HG02938 (cell line): ENCODE measurements around the gene C18orf63.
A peak's percentile ranks its signal among the peaks of the same experiment; 100 is the strongest.

ENCODE experiments used
- ATAC-seq: cut with Tn5 transposase; IDR thresholded peaks from one replicate; pipeline ENCODE4 v1.9.1; 2021; ENCODE audit warnings: mild to moderate bottlenecking, moderate library complexity; ENCODE audit not compliant: unreplicated experiment

C18orf63 gene

GRCh38 chr18:74373428-74373827 is 57.8 kb downstream of the C18orf63 start:
- no peak for ATAC-seq

DNA sequence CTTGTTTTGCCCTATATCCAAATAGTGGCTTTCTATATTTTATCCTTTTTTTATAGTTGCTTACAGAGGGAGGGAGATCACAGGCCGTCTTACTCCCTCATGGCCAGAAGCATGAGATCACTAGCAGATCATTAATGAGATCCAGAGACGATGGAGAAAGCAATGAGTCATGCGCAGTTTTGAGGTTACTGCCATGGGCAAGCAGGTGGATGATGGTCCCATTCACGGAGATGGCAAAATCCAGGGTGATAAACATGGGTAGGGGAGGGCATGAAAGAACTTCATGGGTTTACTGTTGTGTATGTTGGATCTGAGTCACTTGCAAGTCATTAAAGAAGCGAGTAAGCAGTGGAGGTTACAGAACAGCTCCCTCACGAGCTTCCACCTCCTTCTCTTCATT is 60.4 kb downstream of the C18orf63 start:
- ATAC-seq = no peak

DNA sequence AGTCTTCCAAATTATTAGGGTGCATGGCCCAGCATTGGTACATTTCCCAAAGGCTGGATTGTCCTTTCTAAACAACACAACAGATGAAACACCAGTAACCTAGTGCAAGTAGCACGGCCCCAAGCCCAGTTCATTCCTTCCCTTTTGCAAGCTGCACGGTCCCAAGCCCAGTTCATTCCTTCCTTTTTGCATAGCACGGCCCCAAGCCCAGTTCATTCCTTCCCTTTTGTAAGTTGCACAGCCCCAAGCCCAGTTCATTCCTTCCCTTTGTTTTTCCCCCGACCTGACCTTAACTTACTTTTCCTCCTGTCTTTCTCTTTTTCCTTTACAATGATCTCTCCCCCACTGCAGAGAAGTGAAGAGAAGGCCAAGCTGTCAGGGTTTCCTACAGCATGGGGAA is 60.9 kb downstream of the C18orf63 start:
- no peak for ATAC-seq

DNA sequence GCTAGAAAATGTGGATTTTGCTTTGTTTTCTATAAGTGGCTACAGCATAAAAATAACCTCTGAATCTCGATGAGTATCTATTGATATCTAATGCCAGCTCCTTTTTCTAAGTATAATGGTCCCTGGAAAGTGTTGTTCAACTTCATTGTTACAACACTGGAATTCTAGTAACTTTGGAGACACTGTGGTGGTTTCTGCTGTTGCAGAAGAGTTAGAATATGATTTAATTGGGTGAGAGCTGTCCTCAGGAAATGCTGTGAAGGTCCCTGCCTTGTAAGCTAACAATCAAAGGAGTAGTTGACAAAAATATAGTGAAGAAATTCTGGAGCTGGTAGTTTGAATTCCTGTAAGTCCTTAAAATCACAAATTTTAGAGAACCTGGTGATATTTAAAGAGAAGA is 62.1 kb downstream of the C18orf63 start:
- ATAC-seq = no peak

- peak; percentile 54 for ATAC-seq
These were observed 62.6 kb downstream of the C18orf63 start for GRCh38 chr18:74378179-74378682.

DNA sequence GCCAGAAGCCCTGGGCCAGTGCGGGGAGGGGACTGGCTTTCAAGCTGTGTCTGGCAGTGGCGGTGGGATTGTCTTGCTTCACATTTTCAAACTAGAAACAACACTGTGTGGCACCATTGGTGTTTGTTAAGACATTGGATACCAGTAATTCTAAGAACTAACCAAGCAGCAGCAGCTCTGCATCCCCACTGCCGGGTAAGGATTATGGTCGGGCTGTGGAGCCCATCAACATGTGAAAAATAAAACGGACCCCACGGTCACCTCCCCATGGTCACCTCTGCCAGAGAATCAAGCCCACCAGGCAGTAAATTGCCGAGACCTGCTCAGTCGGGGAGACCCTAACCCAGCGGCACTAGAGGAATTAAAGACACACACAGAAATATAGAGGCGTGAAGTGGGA is 65.3 kb downstream of the C18orf63 start:
- ATAC-seq = no peak

DNA sequence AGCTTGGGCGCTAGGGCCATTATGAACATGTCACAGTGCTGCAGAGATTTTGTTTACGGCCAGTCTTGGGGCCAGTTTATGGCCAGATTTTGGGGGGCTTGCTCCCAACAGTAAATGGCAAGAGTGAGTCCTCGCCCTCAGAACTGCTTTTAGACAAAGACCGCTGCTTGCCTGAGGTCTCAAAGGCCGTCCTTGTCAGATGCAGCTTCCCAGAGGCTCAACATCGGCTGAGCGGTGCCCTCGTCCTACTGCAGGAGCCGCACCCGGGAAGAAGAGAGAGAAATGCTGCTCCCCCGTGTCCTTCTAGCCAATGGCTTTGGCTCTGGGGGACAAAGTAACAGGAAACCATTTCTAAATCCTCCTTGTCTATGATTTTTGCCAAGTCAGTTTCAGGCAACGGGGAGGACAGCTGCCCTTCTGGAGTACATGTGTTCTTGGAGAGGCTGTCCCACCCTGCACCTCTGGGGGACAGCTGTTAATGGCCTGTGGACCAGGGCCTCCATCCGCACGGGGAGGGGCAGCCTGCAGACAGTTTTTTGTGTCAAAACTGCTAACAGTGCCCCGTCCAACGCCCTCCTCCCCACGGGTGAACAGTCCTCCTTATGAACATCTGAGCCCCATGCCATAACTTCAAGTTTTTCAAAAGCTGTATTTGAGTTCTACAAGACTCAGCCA is 66.1 kb downstream of the C18orf63 start:
- no peak for ATAC-seq

- ATAC-seq = no peak
These were observed 66.9 kb downstream of the C18orf63 start for GRCh38 chr18:74382481-74383017.

- ATAC-seq = no peak
These were observed 71.7 kb downstream of the C18orf63 start for GRCh38 chr18:74387383-74387782.

- no peak for ATAC-seq
These were observed 72.6 kb downstream of the C18orf63 start for GRCh38 chr18:74388227-74388626.

GRCh38 chr18:74389171-74389927 is 73.7 kb downstream of the C18orf63 start:
- no peak for ATAC-seq

DNA sequence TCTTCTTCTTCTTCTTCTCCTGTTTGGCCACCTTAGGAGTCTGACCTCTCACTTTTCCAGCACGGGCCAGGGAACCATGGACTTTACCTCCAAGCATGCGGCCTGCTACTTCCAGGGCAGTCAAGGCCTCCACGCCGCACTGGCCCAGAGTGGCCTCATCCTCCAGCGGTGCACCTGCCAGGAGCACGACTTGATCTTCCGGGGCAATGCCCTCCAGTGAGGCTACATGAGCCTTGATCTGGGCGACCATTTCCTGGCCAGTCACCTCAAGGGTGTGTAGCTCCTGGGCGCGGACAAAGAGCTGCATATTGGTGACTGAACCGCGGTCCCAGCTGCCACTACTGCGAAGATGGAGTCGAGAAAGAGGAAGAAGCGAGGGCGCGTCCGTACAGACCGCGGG is 74.4 kb downstream of the C18orf63 start:
- ATAC-seq = no peak

- ATAC-seq = no peak
These were observed 75.3 kb downstream of the C18orf63 start for GRCh38 chr18:74390900-74391299.

GRCh38 chr18:74392323-74392722 is 76.7 kb downstream of the C18orf63 start:
- ATAC-seq = no peak

DNA sequence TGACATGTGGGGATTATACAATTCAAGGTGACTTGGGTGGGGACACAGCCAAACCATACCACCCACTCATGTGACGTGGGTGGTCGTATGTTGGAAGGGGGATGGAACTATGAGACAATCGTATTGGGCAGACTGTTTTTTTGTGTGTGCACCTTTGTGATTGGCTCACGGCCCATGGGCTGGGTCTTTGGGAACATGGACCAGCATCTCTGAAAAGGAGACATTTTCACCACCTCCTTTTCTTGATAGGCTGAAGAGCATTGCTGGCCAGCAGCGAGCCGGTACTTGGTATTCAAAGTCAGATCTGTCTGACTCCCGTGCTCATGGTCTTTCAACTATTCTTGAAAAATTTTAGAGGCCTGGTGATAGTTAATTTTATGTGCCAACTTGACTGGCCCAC is 79.4 kb downstream of the C18orf63 start:
- no peak for ATAC-seq

DNA sequence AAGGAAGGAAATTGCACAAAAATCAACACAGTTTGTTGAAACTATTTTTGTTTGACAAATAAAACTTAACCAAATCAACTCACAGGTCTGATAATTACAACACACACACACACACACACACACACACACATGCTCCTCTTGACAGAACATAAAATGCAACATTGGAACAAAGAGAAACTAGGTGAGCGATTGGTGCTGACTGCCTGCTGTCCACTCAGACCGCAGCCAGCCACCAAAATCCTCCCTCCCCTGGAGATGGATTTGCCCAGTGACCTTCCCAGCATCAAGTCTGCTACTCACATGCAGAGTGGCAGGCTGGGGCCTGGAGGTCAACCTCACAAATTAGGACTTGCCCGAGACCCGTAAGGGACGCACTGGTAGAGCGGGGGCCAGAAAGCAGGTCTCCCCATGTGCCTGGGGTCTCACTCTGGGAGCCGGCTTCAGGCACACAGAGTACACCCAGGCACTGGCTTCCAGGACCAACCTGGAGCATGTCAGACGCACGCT is 80.1 kb downstream of the C18orf63 start:
- ATAC-seq = no peak

DNA sequence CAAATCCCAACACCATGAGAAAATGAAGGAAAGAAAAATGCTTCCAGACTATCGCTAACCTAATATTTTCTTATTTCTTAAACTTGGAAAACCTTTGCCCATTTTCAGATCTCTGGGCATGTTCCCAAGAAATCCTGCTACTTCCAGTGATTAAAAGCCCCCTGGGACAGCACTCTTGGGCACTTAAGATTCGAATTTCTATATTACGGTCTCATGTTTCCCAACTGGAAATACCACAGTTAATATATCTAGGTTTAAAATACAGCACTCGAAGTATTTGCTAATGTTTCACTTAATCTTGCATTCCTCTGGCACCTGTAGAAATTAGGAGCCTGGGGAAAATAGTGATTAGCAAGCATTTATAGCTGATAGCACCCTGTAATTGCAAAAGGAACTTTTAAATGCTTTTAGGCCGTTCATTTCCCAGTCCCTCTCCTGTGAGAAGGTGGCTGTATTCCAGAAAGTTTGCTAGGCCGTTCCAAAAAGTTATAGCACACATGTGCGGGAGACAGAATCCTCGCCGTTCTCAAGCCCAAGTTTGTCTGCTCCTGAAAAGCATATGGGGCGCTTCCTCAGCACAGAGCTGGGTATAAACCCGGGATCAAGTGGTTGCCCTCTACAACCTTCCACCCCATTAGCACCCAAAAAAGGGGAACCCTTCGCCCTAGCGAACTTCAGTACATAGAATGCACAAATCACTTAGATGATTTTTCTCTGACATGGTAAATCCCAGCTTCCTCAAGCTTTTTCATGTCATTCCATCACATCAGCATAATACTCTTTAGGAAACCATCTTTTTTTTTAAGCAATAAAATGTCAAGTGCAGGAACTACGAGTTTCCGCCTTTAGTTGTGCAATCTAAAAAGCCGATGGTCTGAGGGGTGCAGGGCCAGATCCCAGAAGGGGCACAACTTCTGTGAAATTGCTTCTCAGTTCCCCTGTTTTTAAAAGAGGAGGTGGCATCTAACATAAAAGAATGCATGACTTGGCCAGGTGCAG is 80.8 kb downstream of the C18orf63 start:
- no peak for ATAC-seq

DNA sequence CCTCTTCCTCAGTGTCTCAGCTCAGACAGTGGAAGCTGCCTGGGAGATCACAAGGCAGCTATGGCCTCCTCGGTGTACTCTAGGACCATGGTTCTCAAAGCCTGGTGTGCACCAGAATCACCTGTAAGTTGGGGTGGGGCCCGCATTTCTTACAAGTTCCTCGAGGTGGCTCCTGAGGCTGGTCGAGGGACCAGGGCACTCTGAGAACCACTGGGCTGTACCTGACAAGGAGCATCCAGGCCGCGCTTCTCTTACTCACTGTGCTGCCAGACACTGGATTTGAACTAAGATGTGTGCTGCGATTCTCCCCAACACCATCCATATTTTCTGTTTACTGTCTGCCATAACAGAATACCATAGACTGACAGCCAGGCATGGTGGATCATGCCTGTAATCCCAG is 81.9 kb downstream of the C18orf63 start:
- no peak for ATAC-seq

GRCh38 chr18:74399091-74399887 is 83.7 kb downstream of the C18orf63 start:
- no peak for ATAC-seq

GRCh38 chr18:74400813-74401212 is 85.2 kb downstream of the C18orf63 start:
- ATAC-seq = no peak
